NCI-H345 (cell line): ENCODE measurements around the gene DGKI.
A peak's percentile ranks its signal among the peaks of the same experiment; 100 is the strongest.

Experiments used
- DNase-seq: peaks from one replicate; lab custom pipeline; 2025; lab: John Stamatoyannopoulos, UW

The DGKI gene

DNA sequence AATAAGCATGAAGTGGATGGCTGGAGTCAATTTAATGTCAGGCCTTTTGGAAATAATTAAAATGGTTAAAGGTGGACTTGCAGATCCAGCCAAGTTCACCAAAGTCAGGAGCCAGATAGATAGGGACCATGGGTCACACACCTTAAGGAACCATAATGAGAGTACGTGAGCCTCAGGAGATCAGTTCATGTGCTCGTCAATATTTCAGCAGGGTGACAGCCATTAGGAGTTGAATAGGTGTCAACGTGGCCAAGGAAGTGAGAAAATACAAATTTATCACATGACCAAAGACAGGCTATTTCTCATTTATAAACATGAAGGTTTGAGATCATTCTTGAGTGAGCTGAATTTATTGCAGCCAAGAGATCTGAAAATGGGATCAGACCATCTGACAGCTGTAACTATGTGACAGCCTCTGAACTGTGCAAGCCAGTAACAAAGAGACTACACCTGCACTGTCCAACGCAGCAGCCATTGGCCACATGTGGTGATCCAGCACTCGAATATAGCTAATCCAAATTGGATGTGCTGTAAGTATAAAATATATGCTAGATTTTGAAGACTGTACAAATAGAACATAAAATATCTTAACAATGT lies 253.6 kb downstream of the DGKI start:
- DNase-seq, result no peak

DNA sequence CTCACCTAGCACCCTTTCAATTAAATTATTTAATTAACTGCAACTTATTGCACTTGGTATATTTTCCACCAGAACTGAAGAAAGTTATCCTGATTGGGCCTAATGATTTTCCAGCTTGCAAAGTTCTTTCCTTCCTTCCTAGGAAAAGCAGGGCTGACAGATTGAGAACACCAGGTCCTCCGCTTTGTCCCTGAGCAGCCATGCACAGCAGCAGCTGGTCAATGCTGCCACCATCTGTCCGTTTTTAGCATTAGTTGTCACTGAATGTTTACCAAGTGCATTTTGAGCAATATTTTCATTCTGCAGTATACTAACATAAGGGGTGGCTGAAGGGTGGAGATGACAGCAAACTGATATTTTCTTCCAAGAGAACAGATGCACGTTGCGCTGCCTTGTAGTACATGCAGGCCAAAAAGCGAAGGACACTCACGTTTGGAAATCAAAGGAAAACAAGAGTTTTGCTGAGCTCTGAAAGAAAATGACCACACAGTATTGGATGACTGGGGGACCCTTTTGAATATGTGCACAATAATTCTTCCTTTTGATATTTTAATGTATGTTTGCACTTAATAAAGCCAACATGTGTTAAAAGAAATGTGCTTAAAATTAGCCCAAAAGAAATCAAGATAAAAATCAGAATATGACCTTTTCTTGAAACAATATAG lies 254.4 kb downstream of the DGKI start:
- DNase-seq, result peak; percentile 62

GRCh38 chr7:137591421-137591837 lies 255.3 kb downstream of the DGKI start:
- DNase-seq, result no peak

DNA sequence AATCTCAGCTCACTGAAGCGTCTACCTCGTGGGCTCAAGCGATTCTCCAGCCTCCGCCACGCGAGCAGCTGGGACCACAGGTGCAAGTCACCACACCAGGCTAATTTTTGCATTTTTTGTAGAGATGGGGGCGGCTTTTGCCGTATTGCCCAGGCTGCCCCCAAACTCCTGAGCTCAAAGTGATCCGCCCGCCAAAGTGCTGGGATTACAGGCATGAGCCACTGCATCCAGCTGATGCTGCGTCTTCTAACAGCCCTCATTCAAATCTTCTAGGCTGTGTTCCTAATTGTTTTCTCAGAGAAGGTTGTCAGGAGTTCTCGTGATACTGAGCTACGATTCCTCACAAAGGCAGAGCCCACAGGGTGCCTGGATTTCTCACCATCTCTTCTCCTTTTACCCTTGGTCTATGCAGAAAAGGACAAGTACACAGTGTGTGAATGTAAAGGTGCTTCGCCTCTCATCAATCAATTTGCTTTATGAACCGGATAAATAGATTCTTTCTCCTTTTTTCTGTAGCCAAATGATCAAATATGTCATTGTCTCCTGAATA lies 255.9 kb downstream of the DGKI start:
- no peak for DNase-seq

DNA sequence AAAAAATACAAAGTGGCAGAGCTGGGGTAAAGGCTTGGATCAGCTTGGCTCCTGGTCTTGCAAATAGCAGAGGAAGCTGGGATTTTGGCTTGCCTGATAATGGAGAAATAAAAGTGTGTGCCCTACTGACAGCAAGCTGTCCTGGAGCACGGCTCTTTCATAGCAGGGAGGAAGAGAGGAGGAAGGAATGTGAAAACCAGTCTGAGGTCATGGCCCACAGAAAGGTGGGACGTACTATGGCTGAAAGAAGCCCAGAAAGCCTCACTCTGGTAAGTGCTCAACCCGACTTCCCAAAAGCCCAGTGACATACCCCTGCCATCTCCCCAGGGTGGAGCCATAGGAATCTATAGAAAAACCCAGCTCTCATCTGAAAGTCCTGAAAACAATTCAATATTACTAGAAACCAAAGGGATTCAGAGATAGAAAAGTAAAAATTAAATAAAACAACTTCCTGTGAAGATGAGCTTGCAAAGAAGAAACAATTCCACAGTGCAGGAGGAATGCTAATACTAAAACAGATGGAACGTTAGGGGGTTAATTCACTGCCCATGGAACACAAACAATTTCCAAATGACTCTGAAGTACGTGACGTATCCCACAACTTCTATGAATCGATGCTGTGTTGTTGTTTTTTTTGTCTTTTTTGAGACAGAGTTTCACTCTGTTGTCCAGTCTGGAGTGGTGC lies 256.6 kb downstream of the DGKI start:
- DNase-seq, result no peak

GRCh38 chr7:137587326-137587725 lies 259.4 kb downstream of the DGKI start:
- DNase-seq, result no peak

DNA sequence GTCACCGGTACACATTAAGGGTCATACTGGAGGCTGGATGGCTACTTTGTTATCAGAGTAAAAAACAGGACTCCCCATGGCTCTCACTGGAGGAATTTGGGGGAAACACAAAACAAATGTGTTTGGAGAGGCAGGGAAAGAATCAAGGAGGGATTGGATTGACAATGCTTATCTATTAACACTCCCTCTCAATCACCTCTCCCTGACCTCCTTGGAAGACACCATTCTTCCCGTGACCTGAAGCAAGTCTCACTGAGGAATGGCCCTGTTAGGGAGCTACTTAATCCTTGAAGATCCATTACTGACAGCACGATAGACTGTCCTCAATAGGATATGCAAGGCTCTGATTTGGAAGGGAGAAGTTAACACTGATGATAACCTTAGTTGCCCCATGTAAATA lies 261.2 kb downstream of the DGKI start:
- no peak for DNase-seq

DNA sequence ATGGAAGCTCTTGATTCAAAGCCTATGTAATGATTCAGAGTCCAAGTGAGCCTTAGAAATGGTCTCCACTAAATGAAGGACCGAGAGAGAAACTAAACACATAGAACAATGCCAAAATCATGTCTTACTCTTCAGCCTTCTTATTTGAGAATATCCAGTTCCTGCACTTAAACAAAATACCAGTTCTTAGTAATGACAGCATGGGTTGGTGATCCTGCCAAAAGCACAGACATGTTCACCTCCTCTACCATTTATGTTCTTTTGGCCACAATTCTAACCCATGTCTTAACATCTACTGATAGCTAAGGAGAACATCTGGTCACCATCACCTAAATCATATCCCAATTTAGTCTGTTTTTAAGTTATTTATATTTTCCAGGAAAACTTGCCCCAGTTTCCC lies 263.6 kb downstream of the DGKI start:
- DNase-seq, result no peak

DNA sequence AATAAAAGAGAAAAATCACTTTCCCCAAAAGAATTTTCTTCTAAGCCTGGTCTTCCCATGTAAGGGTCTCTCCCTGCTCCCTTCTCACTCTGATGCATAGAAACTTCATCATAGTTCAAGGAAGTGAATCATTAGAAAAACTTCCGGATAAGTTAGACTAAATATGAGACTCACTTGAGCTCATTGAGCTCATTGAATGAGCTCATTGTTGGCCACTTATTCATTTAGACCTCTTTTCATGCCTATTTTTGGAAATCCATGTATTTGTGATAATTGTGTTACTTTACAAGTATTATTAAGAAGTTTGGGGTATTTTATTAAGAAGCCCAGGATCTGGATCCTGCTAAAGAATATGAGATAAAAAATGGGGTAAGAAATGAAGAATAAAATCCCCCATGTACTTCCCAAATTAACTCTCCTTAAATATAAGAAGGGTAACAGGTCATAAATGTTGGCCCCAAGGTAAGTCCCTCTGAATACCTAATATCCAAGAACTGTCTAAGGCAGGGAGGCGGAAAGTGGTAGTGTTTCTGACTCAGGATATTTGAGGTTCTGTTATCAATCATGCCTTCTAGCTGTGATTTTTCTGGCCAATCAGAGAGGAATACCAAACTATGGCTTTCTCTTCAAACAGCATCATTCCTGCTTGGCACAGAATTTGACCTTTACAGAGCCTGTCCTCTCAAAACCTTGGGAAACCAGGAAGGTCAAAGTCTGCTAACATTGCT lies 266.7 kb downstream of the DGKI start:
- DNase-seq, result no peak

- DNase-seq, result no peak
Observed at GRCh38 chr7:137578541-137578940, 268.2 kb downstream of the DGKI start.

- DNase-seq, result no peak
Observed at GRCh38 chr7:137577184-137577583, 269.6 kb downstream of the DGKI start.

DNA sequence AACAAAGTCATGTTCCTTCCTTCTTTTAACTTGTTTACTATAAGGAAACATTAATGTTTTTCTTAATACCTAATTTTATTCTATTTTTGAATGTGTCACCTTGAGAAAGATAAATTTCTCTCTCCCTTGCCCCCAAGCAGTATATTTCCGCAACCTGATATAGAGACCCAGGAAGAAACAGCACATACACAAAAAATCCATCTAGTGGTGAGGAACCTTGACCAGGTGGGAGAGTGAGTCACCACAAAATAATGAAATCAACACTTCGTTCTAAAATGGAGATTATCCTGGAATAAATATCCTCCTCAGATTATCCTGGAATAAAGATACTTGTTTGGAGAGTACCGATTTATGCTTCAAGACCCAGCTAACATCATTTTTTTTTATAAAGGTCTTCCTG lies 270.3 kb downstream of the DGKI start:
- DNase-seq, result no peak

GRCh38 chr7:137574812-137575211 lies 272.0 kb downstream of the DGKI start:
- DNase-seq, result no peak

DNA sequence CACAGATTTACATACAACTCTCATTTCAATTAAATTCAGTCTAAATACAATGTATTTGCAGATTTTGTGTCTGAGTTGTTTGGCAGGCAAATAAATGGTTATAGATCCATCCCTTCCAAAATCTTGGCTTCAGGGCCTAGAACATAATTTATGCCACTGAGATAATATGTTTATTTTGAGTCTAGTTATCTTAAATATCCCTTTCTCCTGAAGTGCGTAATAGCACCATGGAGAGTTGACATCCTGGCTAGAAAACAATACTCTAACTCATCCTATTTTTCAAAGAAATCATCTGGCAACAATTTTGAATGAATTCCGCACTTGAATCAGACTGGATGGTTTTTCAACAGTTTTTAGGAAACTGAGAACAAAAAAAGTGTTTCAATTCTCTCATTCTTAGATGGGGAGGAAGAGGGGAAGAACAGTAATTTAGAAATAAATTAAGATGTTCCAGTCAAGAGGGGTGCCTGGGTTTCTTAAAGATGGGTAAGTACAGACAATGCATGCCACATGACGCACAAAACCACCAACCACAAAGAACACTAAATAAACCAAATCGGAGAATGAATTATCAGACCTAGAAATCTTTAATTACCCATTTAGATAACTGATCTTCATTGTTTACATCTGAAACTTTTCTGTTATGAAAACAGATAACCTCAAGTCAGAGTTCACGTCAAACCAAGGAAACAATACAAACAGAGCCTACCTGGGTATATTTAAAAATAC lies 274.6 kb downstream of the DGKI start:
- no peak for DNase-seq

- no peak for DNase-seq
Observed at GRCh38 chr7:137564677-137565076, 282.1 kb downstream of the DGKI start.

DNA sequence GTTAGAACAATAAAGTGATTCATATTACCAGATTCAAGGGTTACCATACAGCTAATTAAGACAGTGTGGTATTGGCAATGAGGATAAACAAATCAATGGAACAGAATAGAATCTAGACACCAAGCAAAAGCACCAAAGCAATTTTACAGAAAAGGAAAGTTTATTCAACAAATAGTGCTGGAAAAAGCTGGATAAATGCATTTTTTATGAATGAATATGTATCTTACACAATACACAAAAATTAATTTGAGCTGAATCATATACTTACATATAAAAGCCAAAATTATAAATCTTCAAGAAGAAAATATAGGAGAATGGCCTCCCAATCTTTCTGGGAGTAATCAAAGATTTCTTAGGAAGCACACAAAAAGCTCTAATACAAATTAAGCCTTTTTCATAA lies 282.8 kb downstream of the DGKI start:
- no peak for DNase-seq

GRCh38 chr7:137547485-137547884 lies 299.3 kb downstream of the DGKI start:
- no peak for DNase-seq

GRCh38 chr7:137546671-137547070 lies 300.1 kb downstream of the DGKI start:
- no peak for DNase-seq

- DNase-seq, result no peak
Observed at GRCh38 chr7:137546009-137546408, 300.8 kb downstream of the DGKI start.

GRCh38 chr7:137545059-137545716 lies 301.6 kb downstream of the DGKI start:
- DNase-seq, result no peak

- DNase-seq, result no peak
Observed at GRCh38 chr7:137544453-137545058, 302.2 kb downstream of the DGKI start.
